ENCODE results near the gene TSPAN18.

DNA sequence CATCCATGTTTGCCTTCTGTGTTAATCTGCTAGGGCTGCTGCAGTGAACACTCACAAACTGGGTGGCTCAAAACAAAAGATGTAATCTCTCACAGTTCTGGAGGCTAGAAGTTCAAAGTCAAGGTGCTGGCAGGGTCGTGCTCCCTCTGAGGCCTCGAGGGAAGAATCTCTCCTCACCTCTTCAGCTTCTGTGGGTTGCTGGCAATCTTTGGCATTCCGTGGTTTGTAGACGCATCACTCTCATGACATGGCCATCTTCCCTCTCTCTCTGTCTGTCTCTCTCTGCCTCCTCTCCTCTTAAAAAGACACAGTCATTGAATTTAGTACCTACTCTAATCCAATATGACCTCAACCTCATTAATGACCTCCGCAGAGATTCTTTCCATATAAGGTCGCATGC lies 78.8 kb downstream of the TSPAN18 start:
- TF ChIP-seq POLR2A (IDR thresholded peaks at IDR 0.05) (no peak), CTCF (IDR thresholded peaks at IDR 0.05) (no peak)
